ENCODE results near the gene LMNB1.

LMNB1 gene

GRCh38 chr5:126868338-126869004 is 91.5 kb downstream of the LMNB1 start:
- FAIRE-seq = no peak
- TF ChIP-seq POU2F2 (IDR thresholded peaks at IDR 0.05; ENCODE audit: low read depth, low read length) = no peak
- TF ChIP-seq PAX5 (IDR thresholded peaks at IDR 0.05; ENCODE audit: insufficient read depth, low read length, severe bottlenecking) = no peak
- no peak for TF ChIP-seq TAF1 (IDR thresholded peaks at IDR 0.05; ENCODE audit: low read depth, low read length)
- no peak for TF ChIP-seq POLR2AphosphoS5 (IDR thresholded peaks at IDR 0.05; ENCODE audit: low read depth, low read length)
- TF ChIP-seq POLR2A (IDR thresholded peaks at IDR 0.05; ENCODE audit: low read depth, low read length) = no peak
- TF ChIP-seq SPI1 (IDR thresholded peaks at IDR 0.05; ENCODE audit: low read depth, low read length) = no peak
- DNase-seq (ENCODE audit: insufficient read length, low spot score) = no peak

- DNase-seq (ENCODE audit: insufficient read length, low spot score) = peak; percentile 37
- no peak for TF ChIP-seq POLR2A (IDR thresholded peaks at IDR 0.05; ENCODE audit: low read depth, low read length)
- TF ChIP-seq SPI1 (IDR thresholded peaks at IDR 0.05; ENCODE audit: low read depth, low read length) = no peak
- no peak for TF ChIP-seq PAX5 (IDR thresholded peaks at IDR 0.05; ENCODE audit: insufficient read depth, low read length, severe bottlenecking)
- TF ChIP-seq POLR2AphosphoS5 (IDR thresholded peaks at IDR 0.05; ENCODE audit: low read depth, low read length) = no peak
- TF ChIP-seq TAF1 (IDR thresholded peaks at IDR 0.05; ENCODE audit: low read depth, low read length) = no peak
- TF ChIP-seq POU2F2 (IDR thresholded peaks at IDR 0.05; ENCODE audit: low read depth, low read length) = no peak
These were observed 92.1 kb downstream of the LMNB1 start for GRCh38 chr5:126869005-126869451.

DNA sequence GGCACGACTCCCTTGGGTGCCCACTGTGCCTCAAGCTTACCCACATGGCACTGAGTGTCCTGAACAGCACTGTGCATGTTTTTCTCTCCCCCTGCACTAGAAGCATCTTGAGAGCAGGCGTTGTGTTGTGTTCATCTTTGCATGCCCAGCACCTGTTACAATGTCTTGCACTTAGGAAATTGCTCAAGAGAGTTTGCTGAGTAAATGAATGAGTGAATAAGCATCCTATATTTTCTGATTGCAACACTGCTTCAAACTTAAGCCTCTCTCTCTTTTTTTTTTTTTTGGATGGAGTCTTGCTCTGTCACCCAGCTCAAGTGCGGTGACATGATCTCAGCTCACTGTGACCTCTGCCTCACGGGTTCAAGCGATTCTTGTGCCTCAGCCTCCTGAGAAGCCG is 94.5 kb downstream of the LMNB1 start:
- DNase-seq (ENCODE audit: insufficient read length, low spot score) (no peak), FAIRE-seq (no peak)
- TF ChIP-seq SPI1 (IDR thresholded peaks at IDR 0.05; ENCODE audit: low read depth, low read length) (no peak), PAX5 (IDR thresholded peaks at IDR 0.05; ENCODE audit: insufficient read depth, low read length, severe bottlenecking) (no peak), POLR2A (IDR thresholded peaks at IDR 0.05; ENCODE audit: low read depth, low read length) (no peak), POLR2AphosphoS5 (IDR thresholded peaks at IDR 0.05; ENCODE audit: low read depth, low read length) (no peak), POU2F2 (IDR thresholded peaks at IDR 0.05; ENCODE audit: low read depth, low read length) (no peak), TAF1 (IDR thresholded peaks at IDR 0.05; ENCODE audit: low read depth, low read length) (no peak)

More at GRCh38 chr5:126869005-126869451, 92.1 kb downstream of the LMNB1 start:
- FAIRE-seq = peak; percentile 66

GRCh38 chr5:126872561-126873354 is 95.8 kb downstream of the LMNB1 start:
- FAIRE-seq (no peak), DNase-seq (ENCODE audit: insufficient read length, low spot score) (no peak)
- TF ChIP-seq PAX5 (IDR thresholded peaks at IDR 0.05; ENCODE audit: insufficient read depth, low read length, severe bottlenecking) = no peak
- no peak for TF ChIP-seq POLR2AphosphoS5 (IDR thresholded peaks at IDR 0.05; ENCODE audit: low read depth, low read length)
- no peak for TF ChIP-seq SPI1 (IDR thresholded peaks at IDR 0.05; ENCODE audit: low read depth, low read length)
- TF ChIP-seq POLR2A (IDR thresholded peaks at IDR 0.05; ENCODE audit: low read depth, low read length) = no peak
- no peak for TF ChIP-seq TAF1 (IDR thresholded peaks at IDR 0.05; ENCODE audit: low read depth, low read length)
- TF ChIP-seq POU2F2 (IDR thresholded peaks at IDR 0.05; ENCODE audit: low read depth, low read length) = no peak

GRCh38 chr5:126875303-126875785 is 98.4 kb downstream of the LMNB1 start:
- DNase-seq (ENCODE audit: insufficient read length, low spot score) = no peak
- no peak for TF ChIP-seq PAX5 (IDR thresholded peaks at IDR 0.05; ENCODE audit: insufficient read depth, low read length, severe bottlenecking)
- no peak for FAIRE-seq

DNA sequence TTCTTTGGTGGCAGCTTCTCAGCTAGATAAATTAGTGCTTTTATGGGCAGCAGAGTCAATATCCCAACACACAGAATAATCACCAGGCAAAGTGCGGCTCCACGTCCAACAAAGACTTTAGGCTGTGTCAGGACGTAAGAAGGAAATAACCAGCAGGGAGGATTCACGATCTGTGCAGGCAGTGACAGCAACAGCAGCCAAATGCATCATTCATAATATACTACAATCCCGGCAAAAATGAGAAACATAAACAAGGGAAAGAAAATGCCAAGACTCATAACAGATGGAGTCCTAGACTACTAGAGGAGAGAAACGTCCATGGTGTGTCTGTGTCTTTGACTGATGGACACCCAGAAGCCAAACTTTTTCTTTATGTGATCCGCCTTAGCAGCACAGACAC is 100.7 kb downstream of the LMNB1 start:
- no peak for FAIRE-seq
- TF ChIP-seq POLR2AphosphoS5 (IDR thresholded peaks at IDR 0.05; ENCODE audit: low read depth, low read length) (no peak), POU2F2 (IDR thresholded peaks at IDR 0.05; ENCODE audit: low read depth, low read length) (no peak), POLR2A (IDR thresholded peaks at IDR 0.05; ENCODE audit: low read depth, low read length) (no peak)
- no peak for DNase-seq (ENCODE audit: insufficient read length, low spot score)

DNA sequence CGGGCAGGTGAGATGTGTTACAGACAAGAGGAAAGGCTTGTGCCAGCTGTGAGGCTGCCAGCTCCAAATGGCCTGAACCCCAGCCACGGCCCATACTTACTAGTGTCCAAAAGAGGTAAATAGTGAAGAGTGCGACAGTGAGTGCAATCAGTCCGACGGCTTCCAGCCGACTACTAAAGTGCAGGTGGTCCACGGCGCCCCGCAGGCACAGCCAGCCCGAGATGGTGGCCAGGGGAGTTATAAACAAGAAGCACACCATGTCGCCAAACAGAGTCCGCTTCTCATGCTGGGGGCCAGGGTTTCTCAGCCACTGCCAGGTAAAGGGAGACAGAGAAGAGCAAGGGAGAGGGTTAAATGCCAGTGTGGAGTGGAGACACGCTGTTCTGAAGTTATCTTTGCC is 101.1 kb downstream of the LMNB1 start:
- FAIRE-seq (no peak), DNase-seq (ENCODE audit: insufficient read length, low spot score) (no peak)
- TF ChIP-seq POLR2AphosphoS5 (IDR thresholded peaks at IDR 0.05; ENCODE audit: low read depth, low read length) (no peak), POLR2A (IDR thresholded peaks at IDR 0.05; ENCODE audit: low read depth, low read length) (no peak), SPI1 (IDR thresholded peaks at IDR 0.05; ENCODE audit: low read depth, low read length) (no peak), TAF1 (IDR thresholded peaks at IDR 0.05; ENCODE audit: low read depth, low read length) (no peak), PAX5 (IDR thresholded peaks at IDR 0.05; ENCODE audit: insufficient read depth, low read length, severe bottlenecking) (no peak), POU2F2 (IDR thresholded peaks at IDR 0.05; ENCODE audit: low read depth, low read length) (no peak)

DNA sequence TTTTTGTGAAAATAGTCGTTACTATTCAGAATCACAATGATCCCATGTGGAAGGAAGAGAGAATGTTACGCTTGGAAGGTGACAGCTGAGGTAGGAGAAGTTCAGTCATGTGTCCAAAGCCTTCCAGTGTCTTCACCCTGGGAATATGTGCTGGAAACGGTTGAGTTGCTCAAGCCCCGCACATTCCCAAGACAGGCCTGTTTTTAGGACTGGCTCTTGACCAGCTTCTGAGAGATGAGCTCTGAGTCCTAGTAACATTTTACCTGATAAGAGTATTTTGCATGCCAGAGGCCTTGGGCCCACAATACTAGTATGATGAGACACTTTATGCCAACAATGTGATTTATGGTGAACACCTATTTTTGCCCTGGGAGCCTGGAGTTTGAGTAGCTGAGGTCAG is 101.7 kb downstream of the LMNB1 start:
- FAIRE-seq (no peak), DNase-seq (ENCODE audit: insufficient read length, low spot score) (no peak)
- TF ChIP-seq POLR2AphosphoS5 (IDR thresholded peaks at IDR 0.05; ENCODE audit: low read depth, low read length) (no peak), SPI1 (IDR thresholded peaks at IDR 0.05; ENCODE audit: low read depth, low read length) (no peak), PAX5 (IDR thresholded peaks at IDR 0.05; ENCODE audit: insufficient read depth, low read length, severe bottlenecking) (no peak), TAF1 (IDR thresholded peaks at IDR 0.05; ENCODE audit: low read depth, low read length) (no peak)

DNA sequence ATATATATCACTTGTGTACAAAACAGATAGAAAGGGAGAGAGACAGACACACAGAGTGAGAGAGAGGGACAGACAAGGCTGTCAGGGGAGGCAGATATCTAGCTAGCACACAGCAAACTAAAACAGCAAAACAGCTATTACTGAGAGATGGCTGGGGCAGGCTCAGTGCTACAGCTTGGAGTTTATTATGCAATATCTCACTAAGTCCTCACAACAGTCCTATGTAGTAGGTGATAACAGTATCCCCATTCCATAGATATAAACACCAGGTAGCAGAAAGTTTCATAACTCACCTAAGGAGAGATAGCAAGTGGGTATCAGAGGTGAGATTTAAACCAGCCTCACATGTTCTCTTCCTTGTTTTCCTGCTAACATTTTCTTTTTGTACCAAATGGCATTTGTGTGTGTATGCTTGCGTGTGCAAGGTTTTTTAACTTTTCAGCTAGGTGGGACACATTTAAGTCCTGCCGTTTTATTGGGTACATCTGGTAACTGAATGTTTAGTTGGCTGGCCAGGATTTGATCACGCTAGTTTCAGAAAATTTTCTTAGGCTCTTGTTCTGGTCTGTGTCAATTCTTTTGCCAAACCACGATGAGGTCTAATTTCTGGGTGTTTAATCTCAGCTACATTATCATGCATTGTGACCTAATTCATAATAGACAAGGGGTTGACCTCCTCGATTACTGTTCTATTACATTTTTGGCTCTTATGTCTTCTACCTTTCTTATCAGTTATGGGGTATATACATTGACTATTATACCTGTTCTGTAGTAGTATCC is 105.1 kb downstream of the LMNB1 start:
- FAIRE-seq (no peak), DNase-seq (ENCODE audit: insufficient read length, low spot score) (no peak)
- TF ChIP-seq POLR2AphosphoS5 (IDR thresholded peaks at IDR 0.05; ENCODE audit: low read depth, low read length) = no peak
- TF ChIP-seq SPI1 (IDR thresholded peaks at IDR 0.05; ENCODE audit: low read depth, low read length) = no peak
- no peak for TF ChIP-seq PAX5 (IDR thresholded peaks at IDR 0.05; ENCODE audit: insufficient read depth, low read length, severe bottlenecking)
- TF ChIP-seq POLR2A (IDR thresholded peaks at IDR 0.05; ENCODE audit: low read depth, low read length) = no peak
- TF ChIP-seq POU2F2 (IDR thresholded peaks at IDR 0.05; ENCODE audit: low read depth, low read length) = no peak
- no peak for TF ChIP-seq TAF1 (IDR thresholded peaks at IDR 0.05; ENCODE audit: low read depth, low read length)
